Measurements from ENCODE around the gene CTNNA2.

CTNNA2 gene

DNA sequence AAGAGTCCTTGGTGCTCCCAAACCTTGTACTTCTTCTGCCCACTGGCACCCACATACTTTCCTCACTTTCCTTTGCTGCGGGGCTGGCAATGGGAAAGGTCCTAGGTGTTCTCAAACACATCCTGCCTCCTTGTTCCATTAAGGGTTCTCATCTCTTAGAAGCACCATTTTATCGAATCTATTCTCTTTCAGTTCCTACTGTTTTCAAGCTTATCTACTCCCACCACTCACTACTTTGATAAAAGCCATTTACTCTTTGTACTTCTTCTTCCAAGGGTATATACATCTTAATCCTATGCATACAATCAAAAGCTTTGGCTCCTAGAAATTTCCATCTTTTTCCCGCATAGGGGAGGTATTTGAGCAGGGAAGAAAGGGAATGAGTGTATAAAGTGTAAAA lies 868.8 kb downstream of the CTNNA2 start:
- no peak for DNase-seq (ENCODE audit: low read depth in 2 of 2)

DNA sequence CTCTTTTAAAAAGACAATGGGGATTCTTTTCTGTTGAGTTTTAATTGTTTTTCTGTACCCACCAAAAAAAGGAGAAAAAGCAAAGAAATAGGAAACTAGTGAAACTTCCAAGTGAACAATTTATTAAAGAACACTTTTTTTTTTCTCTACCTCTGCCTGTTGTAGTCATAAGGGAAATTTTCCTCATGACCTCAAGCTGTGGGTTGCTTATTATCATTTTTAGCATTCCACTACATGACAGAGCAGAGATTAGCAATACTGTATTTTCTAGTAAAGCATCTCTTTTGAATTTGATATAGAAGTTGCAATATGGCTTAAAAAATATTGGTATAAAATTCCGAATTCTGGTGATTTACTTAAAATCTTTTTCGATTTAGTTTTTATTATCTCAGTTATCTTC lies 879.6 kb downstream of the CTNNA2 start:
- DNase-seq (ENCODE audit: low read depth in 2 of 2), result no peak

DNA sequence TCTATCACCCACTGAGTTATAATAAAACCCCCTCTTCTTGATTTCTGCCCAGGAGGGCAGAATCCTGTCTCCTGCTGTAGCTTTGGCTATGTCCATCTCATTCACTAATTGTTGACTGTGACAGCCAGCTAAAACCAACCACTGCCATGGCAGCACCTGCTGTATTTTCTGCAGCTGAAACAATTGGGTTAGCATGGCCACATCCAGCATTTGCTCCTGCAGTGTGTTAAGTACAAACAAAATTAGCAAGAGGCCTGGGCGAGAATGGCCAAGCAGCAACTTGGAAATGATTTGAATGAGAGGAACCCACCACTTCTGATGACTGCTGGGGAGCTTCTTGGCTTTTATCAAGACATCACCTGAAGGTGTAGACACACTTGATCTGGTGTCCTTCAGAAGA lies 881.1 kb downstream of the CTNNA2 start:
- no peak for DNase-seq (ENCODE audit: low read depth in 2 of 2)

DNA sequence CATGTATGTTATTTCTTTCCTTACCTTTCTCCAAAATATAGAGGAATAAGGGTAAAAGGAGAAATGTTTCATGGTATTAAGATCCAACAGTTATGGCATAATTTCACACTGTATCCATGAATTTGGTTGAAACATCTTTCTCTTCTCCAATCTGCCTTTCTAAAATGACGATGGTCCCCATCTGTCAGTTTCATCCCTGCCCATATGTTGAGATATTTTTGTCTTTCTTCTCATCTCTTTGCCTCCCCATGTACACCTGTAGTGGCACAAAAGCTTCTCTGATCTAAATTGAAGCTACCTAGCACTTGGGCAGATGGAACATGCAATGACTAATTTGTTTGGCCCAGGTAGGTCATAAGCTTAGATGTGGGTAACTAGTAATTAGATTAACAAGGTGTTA lies 882.4 kb downstream of the CTNNA2 start:
- DNase-seq (ENCODE audit: low read depth in 2 of 2), result no peak

DNA sequence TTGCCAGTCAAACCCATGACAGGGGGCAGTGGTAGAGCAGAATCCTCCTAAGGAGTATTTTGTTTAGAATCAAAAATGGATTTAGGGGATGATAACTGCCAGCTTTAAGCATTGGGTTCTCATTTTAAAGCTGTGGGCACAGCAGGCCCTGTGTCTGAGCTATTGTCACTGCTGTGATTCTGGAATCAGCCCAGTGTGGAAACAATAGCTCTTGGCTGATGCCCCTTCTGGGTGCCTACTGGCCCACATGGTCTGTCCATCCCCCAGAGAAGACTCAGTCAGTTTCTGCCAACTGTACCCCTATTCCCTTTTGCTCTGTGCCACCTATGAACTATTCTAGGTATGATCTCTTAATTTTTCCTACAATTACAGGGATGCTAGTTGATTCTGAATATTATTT lies 883.4 kb downstream of the CTNNA2 start:
- DNase-seq (ENCODE audit: low read depth in 2 of 2), result no peak

DNA sequence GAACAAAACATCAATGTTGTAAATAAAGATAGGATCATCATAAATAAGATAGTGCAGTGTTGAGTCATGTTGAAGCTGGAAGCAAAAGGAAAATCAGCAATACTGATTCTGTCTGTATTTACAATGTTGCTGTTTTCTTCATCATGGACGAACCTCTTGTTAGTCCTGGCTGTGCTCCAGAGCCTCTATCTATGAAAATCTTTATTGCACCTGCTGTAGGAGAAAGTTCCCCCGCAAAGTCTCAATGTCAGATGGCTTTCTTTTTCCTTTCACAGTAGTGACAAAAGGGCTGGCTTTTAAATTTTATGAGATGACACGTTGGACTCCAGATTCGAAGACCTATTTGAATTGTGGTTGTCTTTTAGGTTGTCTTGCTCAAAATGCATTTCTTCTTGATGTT lies 890.2 kb downstream of the CTNNA2 start:
- DNase-seq (ENCODE audit: low read depth in 2 of 2), result no peak

DNA sequence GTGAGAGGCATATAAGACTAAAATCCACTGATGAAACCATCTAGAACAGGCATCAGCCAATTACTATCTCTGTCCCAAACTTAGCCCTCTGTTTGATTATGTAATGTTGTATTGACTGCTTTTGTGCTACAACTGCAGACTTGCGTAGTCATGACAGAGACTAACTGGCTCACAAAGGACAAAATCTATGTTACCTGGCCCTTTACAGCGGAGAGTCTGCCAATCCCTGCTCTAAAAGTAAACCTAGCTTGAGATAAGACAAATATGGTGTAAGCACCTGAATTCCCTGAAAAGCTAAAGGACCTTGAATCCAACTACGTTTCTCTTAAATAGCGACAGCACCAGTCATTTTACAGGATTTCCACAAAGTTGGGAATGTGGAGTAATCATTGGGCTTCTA lies 894.5 kb downstream of the CTNNA2 start:
- no peak for DNase-seq (ENCODE audit: low read depth in 2 of 2)

DNA sequence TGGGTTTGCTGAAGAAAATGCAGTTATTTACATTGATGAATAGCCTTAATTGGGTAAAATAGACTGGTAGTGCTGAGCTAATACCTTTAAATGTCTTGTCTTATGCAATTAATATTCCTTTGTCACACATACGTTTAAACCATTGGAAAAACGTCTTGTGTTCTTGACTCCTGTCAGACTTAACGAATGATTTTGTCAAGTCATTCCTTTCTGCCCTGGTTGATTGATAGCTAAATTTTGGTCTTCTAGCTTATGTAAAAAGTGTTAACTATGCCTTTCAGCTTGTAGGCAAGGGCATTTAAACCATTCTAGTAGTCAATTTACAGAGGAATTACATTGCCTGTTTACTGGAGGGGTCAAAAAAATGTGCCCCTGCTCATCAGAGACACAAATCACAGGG lies 897.5 kb downstream of the CTNNA2 start:
- DNase-seq (ENCODE audit: low read depth in 2 of 2), result no peak

DNA sequence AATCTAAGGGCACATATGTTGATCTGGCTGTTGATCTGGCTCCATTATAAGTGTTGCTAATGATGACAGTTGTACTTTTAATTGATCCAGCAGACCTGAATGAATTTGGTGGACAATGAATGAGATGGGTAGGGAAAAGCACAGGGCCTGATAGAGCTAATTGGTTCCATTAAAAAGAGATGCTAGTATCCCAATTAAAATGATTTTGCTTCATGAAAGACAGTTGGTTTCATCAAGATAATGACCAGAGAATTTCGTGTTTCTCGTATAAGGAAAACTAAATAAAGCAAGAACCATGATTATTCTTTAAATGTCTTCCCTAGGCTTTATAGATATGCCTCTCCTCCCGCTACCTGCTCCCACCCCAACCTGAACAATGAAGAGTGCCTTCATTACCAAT lies 900.3 kb downstream of the CTNNA2 start:
- DNase-seq (ENCODE audit: low read depth in 2 of 2), result no peak

DNA sequence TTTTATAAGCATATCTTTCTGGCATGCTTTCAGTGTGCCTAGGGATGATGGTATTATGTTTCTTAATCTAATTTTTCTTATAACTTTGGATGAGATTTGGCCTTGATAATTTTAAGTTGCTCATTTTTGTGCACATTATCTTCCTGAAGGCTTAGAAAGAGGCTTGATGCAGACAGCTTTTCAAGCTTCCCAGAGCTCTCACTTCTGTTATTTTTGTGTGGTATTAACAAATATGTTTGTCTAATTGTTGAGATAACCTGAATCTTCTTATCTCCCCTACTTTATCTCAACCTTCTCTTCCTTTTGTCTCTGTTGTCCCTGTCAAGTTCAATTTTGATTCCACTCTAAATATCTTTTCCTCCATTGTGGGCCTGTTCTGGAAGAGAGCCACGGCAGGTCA lies 904.9 kb downstream of the CTNNA2 start:
- DNase-seq (ENCODE audit: low read depth in 2 of 2), result no peak

DNA sequence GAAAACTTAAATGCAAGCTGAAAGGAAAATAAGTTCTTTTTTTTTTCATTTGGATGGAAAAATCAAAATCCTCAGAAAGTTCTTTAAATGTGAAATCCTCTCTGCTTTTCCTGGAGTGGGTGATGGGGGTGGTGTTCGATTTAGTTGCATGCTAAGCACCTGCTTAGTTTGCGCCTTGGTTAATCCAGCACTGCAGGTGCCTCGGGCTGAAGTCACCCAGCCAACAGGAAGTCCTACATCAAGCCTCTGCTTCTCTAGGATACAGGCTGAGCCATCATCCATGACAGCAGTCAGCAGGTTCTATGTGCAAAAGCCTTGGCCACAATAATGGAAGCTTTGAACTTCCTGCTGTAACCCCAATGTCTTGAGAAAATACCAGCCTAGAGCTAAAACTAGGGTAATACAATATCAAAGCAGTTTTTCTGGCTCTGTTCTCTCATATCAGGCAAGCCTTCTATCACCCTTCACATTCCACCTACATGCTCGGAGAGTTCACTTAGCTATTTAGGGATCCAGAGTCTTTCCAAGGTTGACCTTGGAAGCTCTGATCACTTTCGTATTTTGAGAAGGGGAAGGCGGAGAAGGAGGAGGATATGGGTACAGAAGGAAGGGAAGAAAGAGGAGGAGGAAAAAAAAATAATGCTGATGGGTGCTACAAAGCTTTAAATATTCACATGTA lies 907.8 kb downstream of the CTNNA2 start:
- no peak for DNase-seq (ENCODE audit: low read depth in 2 of 2)

DNA sequence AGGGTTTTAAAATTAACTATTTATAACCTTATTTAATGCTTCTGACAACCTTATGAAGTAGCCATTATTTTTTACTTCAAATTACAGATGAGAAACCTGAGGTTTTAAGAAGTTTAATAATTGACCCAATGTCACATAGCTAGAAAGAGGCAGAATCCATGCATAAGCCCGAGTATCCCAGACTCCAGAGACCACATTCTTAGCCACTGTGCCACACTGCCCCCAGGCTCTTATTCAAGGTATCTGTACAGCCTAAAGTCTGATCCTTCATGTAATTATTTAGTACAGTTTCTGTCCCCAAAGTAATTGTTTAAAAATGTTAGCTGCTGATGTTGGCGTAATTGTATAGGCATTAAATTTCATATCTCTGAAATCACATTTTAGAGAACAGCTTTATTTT lies 916.4 kb downstream of the CTNNA2 start:
- no peak for DNase-seq (ENCODE audit: low read depth in 2 of 2)

DNA sequence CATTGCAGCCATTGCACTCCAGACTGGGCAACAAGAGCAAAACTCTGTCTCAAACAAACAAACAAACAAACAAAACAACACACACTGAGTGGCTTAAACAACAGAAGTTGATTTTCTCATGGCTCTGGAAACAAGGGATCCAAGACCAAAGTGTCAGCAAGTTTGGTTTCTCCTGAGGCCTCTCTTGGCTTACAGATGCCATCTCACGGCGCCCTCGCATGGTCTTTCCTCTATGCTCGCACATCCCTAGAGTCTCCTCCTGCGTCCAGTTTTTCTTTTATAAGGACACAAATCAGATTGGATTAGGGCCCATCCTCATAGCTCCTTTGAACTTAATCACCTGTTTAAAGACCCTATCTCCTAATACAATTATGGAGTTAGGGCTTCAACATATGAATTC lies 925.1 kb downstream of the CTNNA2 start:
- DNase-seq (ENCODE audit: low read depth in 2 of 2), result no peak

DNA sequence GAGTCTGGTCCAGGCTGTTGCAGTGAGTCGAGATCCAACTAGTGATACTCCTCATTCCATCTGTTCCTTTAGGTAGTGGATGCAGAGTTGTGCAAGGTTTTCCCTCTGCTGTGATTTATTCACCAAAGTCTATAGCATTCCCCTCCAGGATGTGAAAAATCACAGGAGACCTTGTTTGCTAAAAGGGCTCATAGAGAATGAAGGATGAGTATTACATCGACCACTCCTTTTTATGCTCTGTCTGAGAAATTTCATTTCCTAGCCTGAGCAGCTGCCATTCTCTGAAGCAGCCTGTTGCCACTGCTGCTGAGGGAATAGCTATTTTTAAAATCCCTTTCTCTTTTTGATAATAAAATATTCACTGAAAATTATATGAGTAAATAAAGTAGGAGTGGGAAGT lies 925.8 kb downstream of the CTNNA2 start:
- no peak for DNase-seq (ENCODE audit: low read depth in 2 of 2)

DNA sequence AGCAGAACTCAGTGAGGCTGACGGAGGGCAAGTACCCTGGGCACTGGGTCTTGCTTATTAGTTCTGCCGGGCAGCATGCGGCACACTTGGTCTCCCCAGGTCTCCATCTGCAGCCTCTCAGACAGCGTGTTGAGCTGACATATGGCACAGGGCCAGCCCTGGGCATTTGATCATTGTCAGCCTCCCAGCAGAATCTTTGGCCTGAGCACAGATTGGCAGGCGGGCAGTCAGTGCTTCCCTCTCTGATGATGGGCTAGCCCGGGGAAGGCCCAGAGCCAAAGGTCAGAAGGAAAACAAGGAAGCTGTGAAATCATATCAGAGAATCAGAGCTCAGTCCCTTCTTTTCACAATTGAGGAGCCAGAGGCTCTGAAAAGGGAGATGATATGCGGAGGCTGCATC lies 941.8 kb downstream of the CTNNA2 start:
- no peak for DNase-seq (ENCODE audit: low read depth in 2 of 2)

DNA sequence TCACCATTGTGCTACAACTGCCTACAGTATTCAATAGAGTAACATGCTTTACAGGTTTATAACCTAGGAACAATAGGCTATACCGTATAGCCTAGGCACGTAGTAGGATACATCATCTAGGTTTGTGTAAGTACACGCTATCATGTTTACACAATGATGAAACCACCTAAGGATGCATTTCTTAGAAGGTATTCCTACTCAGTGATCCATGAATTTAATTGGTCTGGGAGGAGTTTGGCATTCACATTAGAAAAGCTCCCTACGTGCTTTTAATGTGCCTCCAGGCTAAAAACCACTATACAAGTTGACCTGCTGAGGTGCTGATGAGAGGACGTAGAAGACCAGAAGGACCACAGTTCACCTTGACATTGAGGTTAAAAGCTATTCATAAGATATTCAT lies 946.2 kb downstream of the CTNNA2 start:
- no peak for DNase-seq (ENCODE audit: low read depth in 2 of 2)

DNA sequence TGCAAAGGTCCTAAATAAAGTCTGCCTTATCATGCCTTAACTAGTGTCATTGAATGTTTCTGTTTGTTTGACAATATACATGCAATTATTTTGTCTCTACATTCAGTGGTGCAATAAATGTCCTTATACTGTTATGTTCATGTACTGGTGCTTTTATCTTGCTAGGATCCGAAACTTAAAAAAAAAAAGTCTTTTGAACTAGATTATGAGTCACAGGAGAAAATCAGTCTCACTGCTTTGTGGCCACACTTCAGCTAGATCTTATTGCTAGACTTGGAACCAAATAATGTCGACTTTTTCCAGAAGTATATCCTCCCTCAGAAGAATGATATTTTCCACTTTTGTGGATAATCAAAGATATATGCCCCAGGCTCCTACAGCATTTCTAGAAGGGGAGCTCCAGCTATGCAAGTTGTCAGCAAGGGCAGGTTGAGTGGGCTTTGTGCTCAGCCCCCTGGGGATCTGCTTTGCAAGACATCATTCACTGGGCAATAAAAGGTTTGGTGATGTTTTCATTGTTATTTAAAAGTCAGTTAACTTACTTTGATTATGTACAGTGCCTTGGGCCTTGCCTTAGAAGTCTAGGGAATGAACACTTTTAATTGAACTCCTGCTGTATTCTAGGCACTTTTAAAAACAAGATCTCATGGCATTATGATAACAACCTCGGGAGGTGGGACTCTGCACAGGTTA lies 948.8 kb downstream of the CTNNA2 start:
- DNase-seq (ENCODE audit: low read depth in 2 of 2), result no peak

DNA sequence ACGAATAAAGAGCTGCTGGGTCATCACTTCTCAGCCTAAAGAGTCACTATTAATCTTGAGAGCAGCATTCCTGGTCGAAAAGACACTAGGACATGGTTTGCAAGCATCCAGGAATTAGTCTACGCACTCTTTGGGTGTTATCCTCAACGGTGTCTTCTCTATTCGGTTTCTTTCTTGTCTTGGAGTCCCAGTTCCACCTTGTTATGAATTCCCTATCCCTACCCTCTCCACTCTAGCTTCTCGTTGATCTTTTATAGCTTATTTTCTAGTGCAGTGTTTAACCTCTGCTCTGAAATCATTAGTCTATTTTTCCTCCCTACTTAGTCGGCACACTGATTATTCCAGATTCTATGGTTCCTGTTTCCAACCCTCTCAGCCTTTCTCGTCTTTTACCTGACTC lies 949.8 kb downstream of the CTNNA2 start:
- no peak for DNase-seq (ENCODE audit: low read depth in 2 of 2)

DNA sequence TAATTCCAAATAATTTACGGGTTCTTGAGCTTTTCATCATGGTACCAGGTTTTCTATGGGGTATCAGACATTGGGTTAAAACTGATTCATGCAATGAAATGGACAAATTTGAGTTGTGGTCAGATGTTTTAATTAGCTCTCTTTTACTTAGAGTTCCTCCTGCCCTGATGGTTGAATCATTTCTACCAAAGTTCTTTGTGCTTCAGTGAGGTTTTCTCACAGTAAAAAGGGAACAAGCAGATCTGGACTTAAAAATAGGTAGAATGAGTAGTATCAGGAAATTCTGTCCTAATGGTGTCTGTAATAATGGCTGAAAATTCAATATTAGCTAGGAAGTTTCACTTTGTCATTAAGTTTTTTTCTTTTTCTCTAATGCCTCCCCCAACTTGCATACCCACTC lies 951.4 kb downstream of the CTNNA2 start:
- no peak for DNase-seq (ENCODE audit: low read depth in 2 of 2)

DNA sequence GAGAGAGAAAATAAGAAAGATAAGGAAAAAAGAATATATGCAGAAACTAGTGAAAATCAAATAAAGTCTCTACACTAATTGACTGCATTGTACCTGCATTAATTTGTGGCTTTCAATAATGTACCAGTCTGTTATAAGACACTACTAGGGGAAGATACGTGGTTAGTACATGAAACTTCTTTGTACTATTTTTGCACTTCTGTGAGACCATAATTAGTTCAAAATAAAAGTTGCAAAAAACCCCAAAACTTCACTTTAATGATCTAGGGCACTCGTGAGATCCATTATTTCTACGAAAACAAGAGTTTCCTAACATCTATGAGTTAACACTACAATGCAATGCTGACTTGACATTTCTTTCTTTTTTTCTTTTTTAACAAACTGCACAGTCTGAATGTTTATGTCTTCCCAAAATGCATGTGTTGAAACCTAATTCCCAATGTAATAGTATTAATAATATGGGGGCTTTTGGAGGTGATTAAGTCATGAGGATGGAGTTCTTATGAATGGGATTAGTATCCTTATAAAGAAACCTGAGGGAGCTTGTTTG lies 954.5 kb downstream of the CTNNA2 start:
- DNase-seq (ENCODE audit: low read depth in 2 of 2), result no peak

DNA sequence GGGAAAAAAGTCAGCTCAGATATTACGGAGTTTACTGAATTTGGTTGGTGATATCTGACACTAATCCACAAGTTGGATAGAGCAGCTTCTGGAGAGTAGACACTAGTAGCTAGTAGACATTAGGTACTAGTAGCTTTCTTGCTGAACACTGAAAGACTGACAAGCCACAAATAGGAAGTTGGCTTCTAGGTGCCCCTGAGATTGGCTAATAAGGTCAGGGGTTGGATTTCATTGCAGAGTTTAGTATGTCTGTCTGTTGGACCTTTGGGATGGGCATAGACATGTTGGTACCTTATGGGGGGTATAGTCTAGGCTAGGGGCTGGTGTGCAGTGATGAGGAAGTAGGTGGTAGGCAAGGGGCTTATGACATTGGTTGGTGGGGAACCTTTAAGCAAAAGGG lies 956.6 kb downstream of the CTNNA2 start:
- no peak for DNase-seq (ENCODE audit: low read depth in 2 of 2)

DNA sequence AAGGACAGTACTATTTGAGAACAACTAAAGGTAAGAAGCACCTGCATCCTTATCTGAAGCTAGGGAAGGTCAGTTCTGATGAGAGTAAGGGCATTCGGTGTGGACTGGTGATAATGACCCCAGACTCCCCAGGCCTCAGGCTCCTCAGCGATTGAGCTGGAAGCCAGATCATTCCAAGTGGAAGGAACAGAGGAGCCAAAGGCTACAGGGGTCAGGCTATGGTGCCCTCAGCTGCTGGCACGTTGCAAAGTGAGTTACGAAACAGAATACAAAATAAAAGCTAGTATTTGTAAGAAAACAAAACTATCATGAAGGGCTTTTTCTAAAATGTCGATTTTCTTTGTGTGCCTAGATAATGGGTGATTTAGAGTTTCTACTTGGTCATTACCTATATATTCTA lies 960.2 kb downstream of the CTNNA2 start:
- DNase-seq (ENCODE audit: low read depth in 2 of 2), result no peak

DNA sequence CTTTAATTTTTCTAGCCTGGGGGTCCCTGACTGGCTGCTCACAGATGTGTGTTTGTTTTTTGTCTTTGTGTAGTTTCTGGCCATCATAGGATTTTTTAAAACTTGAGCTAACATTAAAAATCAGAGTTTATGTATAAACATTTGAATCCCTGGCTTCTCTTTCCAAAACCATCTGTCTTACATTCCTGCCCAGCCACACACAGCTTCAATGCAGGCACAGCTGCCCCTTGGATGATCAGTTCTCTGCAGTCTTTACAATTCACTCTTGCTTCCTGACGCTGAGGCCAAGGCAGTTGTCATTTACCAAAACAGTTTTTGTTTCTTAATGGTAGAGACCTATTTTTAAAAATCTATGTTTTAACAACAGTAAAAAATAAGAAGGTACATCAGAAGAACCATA lies 960.9 kb downstream of the CTNNA2 start:
- no peak for DNase-seq (ENCODE audit: low read depth in 2 of 2)

DNA sequence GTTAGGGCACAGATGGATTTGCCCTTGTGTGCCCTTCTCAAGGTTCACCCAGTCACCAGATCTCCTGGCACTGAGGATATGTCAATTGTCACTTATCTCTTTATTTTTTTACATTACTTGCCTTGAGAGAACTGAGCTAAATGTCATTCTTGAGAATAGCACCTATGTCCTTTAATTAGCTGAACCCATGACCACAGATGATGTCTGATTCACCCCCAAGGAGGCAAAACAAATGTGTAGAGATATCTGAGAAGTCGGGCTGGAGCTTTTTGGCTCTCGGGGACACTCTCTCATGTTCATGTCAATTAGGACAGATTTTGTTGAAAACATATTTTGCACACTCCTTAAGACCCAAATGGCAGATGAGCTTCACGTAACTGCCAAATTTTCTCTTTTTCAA lies 963.1 kb downstream of the CTNNA2 start:
- no peak for DNase-seq (ENCODE audit: low read depth in 2 of 2)
